HPDE6-E6E7 (cell line): Measurements from ENCODE around the gene NOP10.
A peak's percentile ranks its signal among the peaks of the same experiment; 100 is the strongest.
"Not testable (repeated sequence)": the region's sequence is repeated elsewhere in the genome, so short reads cannot be mapped to it uniquely, and the experiment has no call there.

Source experiments
- DNase-seq: peaks from one replicate; pipeline ENCODE4 v3.0.0; 2011; ENCODE audit warnings: missing footprints; ENCODE audit errors: extremely low spot score

Gene NOP10

GRCh38 chr15:34342737-34343575 is at the start of gene NOP10, which contains the start of gene NUTM1:
TSS of gene NOP10 (minus strand) at chr15:34343136. CDS start at chr15:34343073, 63 bp downstream.
TSS of gene NUTM1 (plus strand) at chr15:34343315. CDS start at chr15:34343697, 382 bp downstream.
- DNase-seq, result peak; percentile 62

- DNase-seq, result not testable (repeated sequence)
These were observed 46.7 kb upstream of the NOP10 start for GRCh38 chr15:34389594-34390086.

GRCh38 chr15:34381829-34382521 is 39.0 kb upstream of the NOP10 start:
- DNase-seq, result not testable (repeated sequence)

- not testable (repeated sequence) for DNase-seq
These were observed 37.6 kb upstream of the NOP10 start for GRCh38 chr15:34380491-34380890.

- no peak for DNase-seq
These were observed 33.9 kb upstream of the NOP10 start for GRCh38 chr15:34376856-34377255.

- DNase-seq, result not testable (repeated sequence)
These were observed 32.6 kb upstream of the NOP10 start for GRCh38 chr15:34375541-34375940.

- no peak for DNase-seq
These were observed 31.9 kb upstream of the NOP10 start for GRCh38 chr15:34374816-34375215.

- no peak for DNase-seq
These were observed 31.0 kb upstream of the NOP10 start for GRCh38 chr15:34373951-34374350.

- DNase-seq, result no peak
These were observed 27.7 kb upstream of the NOP10 start for GRCh38 chr15:34370643-34371042.

GRCh38 chr15:34370129-34370528 is 27.2 kb upstream of the NOP10 start:
- no peak for DNase-seq

- peak; percentile 83 for DNase-seq
These were observed 24.5 kb upstream of the NOP10 start, which contains the start of gene LPCAT4 for GRCh38 chr15:34367101-34368081. TSS of gene LPCAT4 (minus strand) at chr15:34367196. CDS start at chr15:34367100, 96 bp downstream.

- DNase-seq, result no peak
These were observed 23.5 kb upstream of the NOP10 start for GRCh38 chr15:34366271-34367065.

GRCh38 chr15:34365836-34366235 is 22.9 kb upstream of the NOP10 start:
- no peak for DNase-seq

- DNase-seq, result no peak
These were observed 22.3 kb upstream of the NOP10 start for GRCh38 chr15:34365091-34365825.

- no peak for DNase-seq
These were observed 21.1 kb upstream of the NOP10 start for GRCh38 chr15:34364041-34364440.

- DNase-seq, result no peak
These were observed 19.3 kb upstream of the NOP10 start for GRCh38 chr15:34362047-34362773.

- DNase-seq, result no peak
These were observed 18.3 kb upstream of the NOP10 start for GRCh38 chr15:34361278-34361677.

- peak; percentile 76 for DNase-seq
These were observed 17.4 kb upstream of the NOP10 start for GRCh38 chr15:34360298-34360697.

GRCh38 chr15:34359416-34359815 is 16.5 kb upstream of the NOP10 start:
- peak; percentile 74 for DNase-seq
